ENCODE measurements around the gene PLCD4. TPM values are rescaled to one million over a fixed set of nuclear protein-coding genes. Genes with fewer than 3 reads are reported as not detected.

PLCD4 gene
- total RNA-seq, 2 donors from 2014 or later, result 0.54 to 1.6 TPM

GRCh38 chr2:218658671-218659257 lies 51.1 kb downstream of the PLCD4 start:
- H3K4me1 ChIP-seq, result peaks cover 8% of the 10 kb centered on the region
- DNase-seq, result peak; percentile 69
- peak overlapping the region; percentile 81 for H3K27ac ChIP-seq
- H3K36me3 ChIP-seq, result no peaks in the 10 kb centered on the region
- H3K9me3 ChIP-seq, result no peaks in the 10 kb centered on the region
- intact Hi-C loops (cut with DNase I), result no loop called here
- H3K27me3 ChIP-seq, result no peaks in the 10 kb centered on the region
- peak; percentile 13 for TF ChIP-seq CTCF (IDR thresholded peaks at IDR 0.05)
- peak overlapping the region; percentile 82 to 84 for H3K9ac ChIP-seq (ENCODE audit: low read depth in 2 of 2, low read length in 2 of 2)
- H3K4me3 ChIP-seq, result peak overlapping the region; percentile 98

GRCh38 chr2:218659258-218659987 lies 51.7 kb downstream of the PLCD4 start, which contains the start of the genes BCS1L and ZNF142:
Gene BCS1L (plus strand): TSS chr2:218659683. CDS start chr2:218660988, 1,305 bp downstream.
Gene ZNF142 (minus strand): TSS chr2:218659623. CDS start chr2:218656429, 3,194 bp downstream.
- Histone ChIP-seq H3K27me3 (no peaks in the 10 kb centered on the region), H3K4me3 (peak within 1 kb of the TSS; percentile 98), H3K9me3 (no peaks in the 10 kb centered on the region), H3K9ac (ENCODE audit: low read depth in 2 of 2, low read length in 2 of 2) (peak within 1 kb of the TSS; percentile 82 to 84), H3K36me3 (no peaks in the 10 kb centered on the region), H3K27ac (peak within 1 kb of the TSS; percentile 81), H3K4me1 (peaks cover 8% of the 10 kb centered on the region)
- TF ChIP-seq CTCF (IDR thresholded peaks at IDR 0.05), result no peak
- intact Hi-C loops (cut with DNase I), result no loop called here
- DNase-seq, result peak; percentile 98

DNA sequence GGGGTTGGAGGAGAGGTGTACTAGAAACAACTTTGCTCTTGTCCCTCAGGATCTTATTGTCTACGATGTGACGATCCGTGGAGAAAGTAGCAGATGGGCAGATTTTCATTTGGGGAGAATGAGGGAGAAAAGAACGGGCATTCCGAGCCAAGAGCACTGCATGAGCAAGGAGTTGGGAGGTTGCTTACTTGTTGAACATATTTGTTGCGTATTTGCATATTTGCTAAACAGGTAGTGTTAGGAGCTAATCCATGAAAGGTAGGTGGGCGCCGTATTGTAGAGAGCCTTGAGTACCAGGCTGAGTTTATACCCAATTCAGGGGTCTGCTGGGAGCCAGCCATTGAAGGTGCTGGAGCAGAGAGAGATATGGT lies 52.3 kb downstream of the PLCD4 start:
- intact Hi-C loops (cut with DNase I), result no loop called here
- peak overlapping the region; percentile 82 to 84 for H3K9ac ChIP-seq (ENCODE audit: low read depth in 2 of 2, low read length in 2 of 2)
- H3K9me3 ChIP-seq, result no peaks in the 10 kb centered on the region
- DNase-seq, result no peak
- no peaks in the 10 kb centered on the region for H3K36me3 ChIP-seq
- no peaks in the 10 kb centered on the region for H3K27me3 ChIP-seq
- H3K4me1 ChIP-seq, result peaks cover 8% of the 10 kb centered on the region
- TF ChIP-seq CTCF (IDR thresholded peaks at IDR 0.05), result no peak
- H3K4me3 ChIP-seq, result peak overlapping the region; percentile 98
- peak overlapping the region; percentile 81 for H3K27ac ChIP-seq

DNA sequence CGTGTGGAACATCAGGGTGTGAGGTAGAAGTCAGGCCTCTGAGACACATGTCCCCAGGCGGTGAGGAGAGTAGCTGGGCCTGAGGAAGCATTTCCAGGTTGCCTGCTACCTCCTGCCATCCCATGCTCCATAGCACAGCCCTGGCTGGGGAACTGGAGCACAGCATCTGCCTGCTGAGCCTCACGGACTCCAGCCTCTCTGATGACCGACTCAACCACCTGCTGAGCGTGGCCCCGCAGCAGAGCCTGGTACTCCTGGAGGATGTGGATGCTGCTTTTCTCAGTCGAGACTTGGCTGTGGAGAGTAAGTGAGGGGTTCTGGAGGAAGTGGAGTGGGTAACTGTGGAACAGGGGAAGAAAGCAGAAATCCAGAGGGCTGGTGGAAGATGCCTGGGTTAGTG lies 54.7 kb downstream of the PLCD4 start:
- peaks cover 8% of the 10 kb centered on the region for H3K4me1 ChIP-seq
- TF ChIP-seq CTCF (IDR thresholded peaks at IDR 0.05), result no peak
- H3K9me3 ChIP-seq, result no peaks in the 10 kb centered on the region
- intact Hi-C loops (cut with DNase I), result no loop called here
- H3K27ac ChIP-seq, result no peak overlapping the region
- H3K27me3 ChIP-seq, result no peaks in the 10 kb centered on the region
- no peak overlapping the region for H3K4me3 ChIP-seq
- no peak overlapping the region for H3K9ac ChIP-seq (ENCODE audit: low read depth in 2 of 2, low read length in 2 of 2)
- DNase-seq, result no peak
- peaks cover 4% of the 10 kb centered on the region for H3K36me3 ChIP-seq

- H3K9ac ChIP-seq (ENCODE audit: low read depth in 2 of 2, low read length in 2 of 2), result no peak overlapping the region
- intact Hi-C loops (cut with DNase I), result no loop called here
- TF ChIP-seq CTCF (IDR thresholded peaks at IDR 0.05), result no peak
- H3K27ac ChIP-seq, result no peak overlapping the region
- no peak for DNase-seq
- peaks cover 8% of the 10 kb centered on the region for H3K4me1 ChIP-seq
- H3K36me3 ChIP-seq, result peaks cover 4% of the 10 kb centered on the region
- H3K27me3 ChIP-seq, result no peaks in the 10 kb centered on the region
- H3K9me3 ChIP-seq, result no peaks in the 10 kb centered on the region
- H3K4me3 ChIP-seq, result no peak overlapping the region
Measured at GRCh38 chr2:218662827-218663226, 55.1 kb downstream of the PLCD4 start.
